ENCODE measurements around the gene ADAMTS18.

DNA sequence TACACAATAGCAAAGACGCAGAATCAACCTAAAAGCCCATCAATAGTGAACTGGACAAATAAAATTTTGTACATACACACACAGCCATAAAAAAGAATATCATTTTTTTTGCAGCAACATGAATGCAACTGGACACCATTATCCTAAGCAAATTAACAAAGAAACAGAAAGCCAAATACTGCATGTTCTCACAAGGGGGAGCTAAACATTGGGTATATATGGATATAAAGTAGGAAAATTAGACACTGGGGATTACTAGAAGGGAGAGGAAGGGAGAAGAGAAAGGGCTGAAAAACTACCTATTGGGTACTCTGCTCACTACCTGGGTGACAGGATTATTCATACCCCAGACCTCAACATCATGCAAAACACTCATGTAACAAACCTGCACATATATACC, 28.2 kb downstream of the ADAMTS18 start:
- TF ChIP-seq CTCF (conservative IDR thresholded peaks at IDR 0.05; ENCODE audit: low read length) (peak; percentile 40; the same call in 1 of the 2 replicates), EZH2phosphoT487 (IDR thresholded peaks at IDR 0.05; ENCODE audit: borderline replicate concordance, low read depth, low read length) (no peak)

Measured in OCI-LY7 (cell line).